Vein endothelial cell (primary cell): ENCODE measurements around the gene OR6C1. TPM values are rescaled to one million over a fixed set of nuclear protein-coding genes. Genes with fewer than 3 reads are reported as not detected.

ENCODE experiments used
- total RNA-seq: library from RNA; depleted of rRNA; stranded (reverse); fragments of >200 nt; gene quantifications from 2 replicates; pipeline ENCODE4 v1.2.3, GENCODE V29; 2012

OR6C1 gene
- not detected in 2 replicates for total RNA-seq

GRCh38 chr12:55314043-55314442, at the start of gene OR6C1:
Gene OR6C1, plus strand, starts transcription at chr12:55314343. Its CDS starts 6,257 bp downstream, at chr12:55320600.

DNA sequence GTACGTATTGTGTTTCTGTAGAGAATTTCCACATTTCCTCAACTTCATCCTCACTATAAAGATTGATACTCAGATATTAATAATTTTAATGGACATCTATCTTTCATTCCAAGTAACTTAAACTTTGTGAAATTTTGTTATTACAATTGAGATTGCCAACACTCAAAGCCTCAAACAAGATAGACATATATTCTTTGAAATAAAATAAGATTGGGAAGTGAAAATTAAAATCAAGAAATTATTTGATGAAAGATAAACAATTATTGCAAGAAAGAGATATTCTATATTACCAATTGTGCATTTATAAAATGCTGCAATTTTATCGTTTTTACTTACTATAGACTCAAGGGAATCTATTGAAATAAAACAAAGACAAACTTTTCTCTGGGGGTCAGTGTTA, 17.7 kb upstream of the OR6C1 start, which contains the start of gene OR6C6:
OR6C6 (minus strand) TSS at position 101 of the 400 bp plus-strand sequence. CDS start 1,337 bp downstream, outside the sequence.

DNA sequence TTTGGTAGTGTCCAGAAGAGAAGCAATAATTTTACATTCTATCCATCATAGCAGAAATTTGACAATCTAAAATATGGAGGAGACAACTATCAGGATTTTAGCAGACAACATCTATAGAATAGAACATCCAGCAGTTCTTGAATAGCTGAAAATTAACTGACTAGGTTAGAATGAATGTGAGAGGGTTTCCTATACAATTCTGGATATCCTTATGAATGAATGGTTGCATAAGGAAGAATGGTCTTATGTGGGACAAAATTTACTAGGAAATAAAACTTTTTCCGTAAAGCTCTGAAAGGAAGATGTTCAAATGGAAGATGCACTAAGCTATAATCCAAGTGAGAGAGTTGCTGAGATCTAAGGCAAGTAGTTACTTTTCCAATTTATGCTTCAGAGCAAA, 16.3 kb downstream of the OR6C1 start, which contains the start of gene OR6C3:
OR6C3 (plus strand) TSS at position 301 of the 400 bp plus-strand sequence. CDS start 955 bp downstream, outside the sequence.

DNA sequence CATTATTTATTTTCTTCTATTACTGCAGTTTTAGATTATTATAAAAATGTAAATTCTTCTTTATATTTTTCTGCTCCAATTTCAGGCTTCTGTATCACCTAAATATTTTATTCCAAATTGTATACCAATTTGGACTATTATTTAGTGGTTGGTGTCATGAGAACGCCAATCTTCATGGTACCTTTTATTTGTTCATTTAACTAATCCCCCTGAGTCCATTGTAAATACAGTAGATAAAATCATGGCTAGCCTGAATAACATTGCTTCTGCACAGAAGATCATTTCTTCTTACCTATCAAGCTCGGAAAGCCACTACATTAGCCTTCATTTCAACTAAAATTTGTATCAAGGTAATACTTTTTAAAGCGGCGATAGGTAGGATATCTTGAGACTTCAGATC, 48.5 kb downstream of the OR6C1 start, which contains the start of gene OR6C75:
OR6C75 (plus strand) TSS at position 301 of the 400 bp plus-strand sequence. CDS start 2,136 bp downstream, outside the sequence.

Other genes starting within 250 kb of the OR6C1 start
- gene OR9K2, start 187.9 kb upstream of the OR6C1 start, total RNA-seq: not detected in 2 replicates
- not detected in 2 replicates for gene OR10A7, start 93.3 kb upstream of the OR6C1 start, total RNA-seq
- not detected in 2 replicates for gene OR6C74, start 69.7 kb upstream of the OR6C1 start, total RNA-seq
- not detected in 2 replicates for gene OR6C6, start 17.8 kb upstream of the OR6C1 start, total RNA-seq
- not detected in 2 replicates for gene OR6C3, start 16.4 kb downstream of the OR6C1 start, total RNA-seq
- gene OR6C75, start 48.6 kb downstream of the OR6C1 start, total RNA-seq: not detected in 2 replicates
- gene OR6C65, start 86.2 kb downstream of the OR6C1 start, total RNA-seq: not detected in 2 replicates
- not detected in 2 replicates for gene OR6C76, start 111.9 kb downstream of the OR6C1 start, total RNA-seq
- gene OR6C2, start 129.7 kb downstream of the OR6C1 start, total RNA-seq: not detected in 2 replicates
- not detected in 2 replicates for gene OR6C70, start 155.8 kb downstream of the OR6C1 start, total RNA-seq
- gene OR6C68, start 178.0 kb downstream of the OR6C1 start, total RNA-seq: not detected in 2 replicates
- gene OR6C4, start 235.3 kb downstream of the OR6C1 start, total RNA-seq: not detected in 2 replicates